Fibroblast of the conjunctiva (primary cell): ENCODE measurements around the gene CDK5RAP2.

Source experiments
- DNase-seq: peaks from one replicate; pipeline ENCODE4 v3.0.0-alpha.2; 2010; ENCODE audit warnings: low read depth

The CDK5RAP2 gene

DNA sequence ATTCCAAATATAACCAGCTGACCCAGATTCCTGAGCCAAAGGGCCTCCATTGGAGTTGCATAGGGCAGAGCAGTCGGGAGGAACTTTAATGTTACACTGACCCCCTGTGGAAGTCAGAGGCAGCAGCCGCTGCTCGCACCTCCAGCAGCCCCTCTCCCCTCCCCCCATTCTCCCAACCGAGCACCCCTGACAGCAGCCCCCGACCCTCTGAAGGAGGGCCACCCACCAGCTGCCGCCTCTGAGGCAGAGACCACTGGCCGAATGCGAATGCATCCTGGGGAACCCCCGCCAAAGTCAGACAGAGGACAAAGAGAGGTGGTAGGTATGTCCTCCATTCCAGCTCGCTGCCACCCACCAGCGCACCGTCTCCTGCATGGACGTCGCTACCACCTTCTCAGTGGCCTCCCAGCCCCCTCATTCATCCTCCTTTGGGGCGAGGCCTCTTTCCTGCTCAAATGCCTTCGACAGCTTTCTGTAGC, 231.0 kb downstream of the CDK5RAP2 start:
- DNase-seq = peak; percentile 33

DNA sequence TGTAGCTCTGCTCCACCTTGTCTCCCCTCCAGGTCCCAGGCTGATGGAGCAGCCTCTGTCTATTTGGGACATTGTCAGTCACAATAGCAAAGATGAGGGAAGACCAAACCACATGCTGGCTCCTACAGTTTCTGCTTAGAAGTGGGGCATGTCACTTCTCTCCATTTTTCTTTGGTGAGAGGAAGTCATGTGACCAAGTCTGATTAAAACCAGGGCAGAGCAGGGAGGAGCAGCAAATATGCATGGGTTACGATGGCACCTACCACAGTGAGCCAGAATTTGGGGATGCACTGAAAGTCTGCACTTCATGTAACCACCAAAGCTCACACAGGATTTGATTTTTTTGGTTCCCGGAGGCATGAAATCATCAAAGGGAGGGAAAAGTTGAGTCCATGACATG, 234.6 kb downstream of the CDK5RAP2 start:
- DNase-seq = no peak

DNA sequence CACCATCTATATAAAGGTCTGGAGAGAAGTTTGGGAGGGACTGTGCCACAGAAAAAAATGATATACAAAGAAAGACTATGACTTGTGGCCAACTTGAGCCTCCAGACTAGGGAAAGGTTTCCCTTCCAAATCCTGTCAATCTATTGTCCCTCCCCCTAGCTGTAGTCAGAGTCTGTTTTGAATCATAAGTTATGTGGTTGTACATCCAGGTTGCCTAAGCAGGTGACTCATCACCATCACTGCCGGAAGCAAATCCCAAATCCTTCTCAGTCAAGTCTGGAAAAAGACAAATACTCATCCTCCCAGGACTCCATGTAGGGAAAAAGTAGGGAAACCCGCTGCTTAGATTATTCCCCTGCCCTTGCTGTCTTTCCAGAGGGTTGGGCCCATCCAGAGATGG, 235.7 kb downstream of the CDK5RAP2 start:
- peak; percentile 50 for DNase-seq

DNA sequence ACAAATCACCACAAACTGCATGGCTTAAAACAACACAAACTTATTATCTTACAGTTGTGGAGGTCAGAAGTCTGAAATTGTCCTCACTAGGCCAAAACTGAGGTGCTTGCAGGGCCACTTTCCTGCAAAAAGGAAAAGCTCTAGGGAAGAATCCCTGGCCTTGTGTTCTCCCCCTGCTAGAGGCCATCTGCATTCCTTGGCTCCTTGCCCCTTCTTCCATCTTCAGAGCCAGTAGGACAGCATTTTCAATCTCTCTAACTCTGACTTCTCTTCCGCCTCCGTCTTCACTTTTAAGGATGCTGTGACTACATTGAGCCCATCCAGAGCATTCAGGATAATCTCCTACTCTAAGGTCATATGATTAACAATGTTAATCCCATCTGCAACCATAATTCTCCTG, 236.6 kb downstream of the CDK5RAP2 start:
- no peak for DNase-seq
